ENCODE results near the gene APIP. TPM values are rescaled to one million over a fixed set of nuclear protein-coding genes. Genes with fewer than 3 reads are reported as not detected.

APIP gene
- total and polyA plus RNA-seq, 7 donors, result 33.0 to 68.5 (median 43.9) TPM

- no peak for DNase-seq
- no peaks in the 10 kb centered on the region for H3K27me3 ChIP-seq
- no peak overlapping the region for H3K4me3 ChIP-seq
- no peaks in the 10 kb centered on the region for H3K36me3 ChIP-seq
- intact Hi-C loops (cut with DNase I), result no loop called here
- 48 to 71% methylated on average over 2 of the region's 2 CpGs for WGBS, 2 donors
- H3K4me1 ChIP-seq, result peaks cover 0 to 9% (median 3%) of the 10 kb centered on the region in 4 donors
- TF ChIP-seq POLR2A (IDR thresholded peaks at IDR 0.05) (no peak), EP300 (IDR thresholded peaks at IDR 0.05) (no peak)
- no peaks in the 10 kb centered on the region for H3K9me3 ChIP-seq
- no peak overlapping the region for H3K27ac ChIP-seq
Measured at GRCh38 chr11:34863048-34863447, 53.1 kb downstream of the APIP start.

DNA sequence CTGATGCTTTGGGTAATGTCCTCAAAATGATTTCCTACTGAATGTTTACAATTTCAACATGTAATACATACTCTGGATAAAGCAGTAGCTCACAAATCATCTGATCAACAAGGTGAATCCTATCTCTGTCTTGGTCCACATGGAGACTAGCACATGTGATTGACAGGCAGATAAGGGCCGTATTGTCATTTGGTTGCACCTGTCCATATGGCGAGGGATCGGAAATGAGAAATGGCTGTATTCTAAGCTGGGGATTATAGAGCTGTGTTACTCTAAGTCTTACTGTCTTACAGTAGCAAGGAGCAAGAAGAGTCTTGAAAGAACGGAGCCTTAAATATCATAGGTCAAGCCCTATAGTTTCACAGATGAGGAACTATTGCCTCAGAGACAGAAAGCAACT, 55.7 kb downstream of the APIP start:
- Histone ChIP-seq H3K27ac (no peak overlapping the region), H3K4me1 (peaks cover 0 to 9% (median 3%) of the 10 kb centered on the region in 4 donors), H3K4me3 (no peak overlapping the region), H3K36me3 (no peaks in the 10 kb centered on the region), H3K9me3 (no peaks in the 10 kb centered on the region), H3K27me3 (no peaks in the 10 kb centered on the region)
- intact Hi-C loops (cut with DNase I), result no loop called here
- no peak for DNase-seq
- TF ChIP-seq CTCF (IDR thresholded peaks at IDR 0.05) (no peak), POLR2AphosphoS5 (IDR thresholded peaks at IDR 0.05) (no peak), POLR2A (IDR thresholded peaks at IDR 0.05) (no peak), EP300 (IDR thresholded peaks at IDR 0.05) (no peak)
- 80 to 89% methylated on average over 4 of the region's 4 CpGs for WGBS, 2 donors

DNA sequence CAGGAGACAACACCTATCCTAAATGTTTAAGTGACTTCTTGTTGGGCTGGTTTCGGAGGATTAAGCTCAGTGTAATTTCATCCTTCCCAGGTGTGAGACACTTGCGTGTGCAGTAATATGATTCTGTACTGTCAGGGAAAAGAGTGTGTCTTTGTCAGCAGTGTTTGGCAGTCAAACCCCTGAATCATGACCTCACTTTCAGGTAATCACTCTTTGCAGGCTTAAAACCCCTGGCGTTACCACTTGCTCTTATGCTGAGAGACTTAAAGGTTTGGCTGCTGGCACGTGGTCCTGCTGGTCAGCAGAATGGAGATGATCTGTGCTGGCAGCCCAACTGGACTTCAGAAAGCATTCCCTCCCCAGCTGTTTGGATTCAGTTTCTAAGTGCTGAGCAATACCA, 56.1 kb downstream of the APIP start:
- Histone ChIP-seq H3K27ac (no peak overlapping the region), H3K9me3 (no peaks in the 10 kb centered on the region), H3K36me3 (no peaks in the 10 kb centered on the region), H3K4me3 (no peak overlapping the region), H3K4me1 (peaks cover 0 to 9% (median 3%) of the 10 kb centered on the region in 4 donors), H3K27me3 (no peaks in the 10 kb centered on the region)
- TF ChIP-seq CTCF (IDR thresholded peaks at IDR 0.05) (no peak), POLR2AphosphoS5 (IDR thresholded peaks at IDR 0.05) (no peak), EP300 (IDR thresholded peaks at IDR 0.05) (no peak), POLR2A (IDR thresholded peaks at IDR 0.05) (no peak)
- intact Hi-C loops (cut with DNase I), result no loop called here
- WGBS, 2 donors, result 85 to 86% methylated on average over 4 of the region's 4 CpGs
- no peak for DNase-seq

DNA sequence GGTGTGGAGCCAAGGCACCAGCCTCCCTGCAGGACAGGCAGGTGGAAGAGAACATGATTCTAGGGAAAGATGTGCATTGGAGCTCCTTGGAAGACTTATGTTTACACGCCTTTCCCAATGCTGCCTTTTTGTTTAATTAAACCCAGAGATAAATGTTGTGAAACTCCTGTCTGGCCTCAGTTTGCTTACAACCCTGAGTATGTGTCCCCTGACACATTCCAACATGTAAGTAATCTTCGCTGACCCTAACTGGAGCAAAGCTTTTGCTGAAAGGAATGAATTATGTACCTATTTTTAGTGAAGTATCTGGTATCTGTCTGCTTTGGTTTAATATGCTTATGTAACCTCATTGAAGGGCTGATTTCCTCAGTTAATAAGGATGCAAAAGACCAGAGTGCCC, 56.7 kb downstream of the APIP start:
- no peak for DNase-seq
- Histone ChIP-seq H3K27ac (no peak overlapping the region), H3K9me3 (no peaks in the 10 kb centered on the region), H3K36me3 (no peaks in the 10 kb centered on the region), H3K4me3 (no peak overlapping the region), H3K27me3 (no peaks in the 10 kb centered on the region), H3K4me1 (peaks cover 0 to 9% (median 3%) of the 10 kb centered on the region in 4 donors)
- TF ChIP-seq CTCF (IDR thresholded peaks at IDR 0.05) (no peak), EP300 (IDR thresholded peaks at IDR 0.05) (no peak), POLR2A (IDR thresholded peaks at IDR 0.05) (no peak)
- intact Hi-C loops (cut with DNase I), result no loop called here
- 89 to 90% methylated on average over 2 of the region's 2 CpGs for WGBS, 2 donors

GRCh38 chr11:34857463-34857862, 58.7 kb downstream of the APIP start:
- Histone ChIP-seq H3K27me3 (no peaks in the 10 kb centered on the region), H3K9me3 (no peaks in the 10 kb centered on the region), H3K4me1 (peaks cover 0 to 9% (median 3%) of the 10 kb centered on the region in 4 donors), H3K4me3 (no peak overlapping the region), H3K36me3 (no peaks in the 10 kb centered on the region), H3K27ac (no peak overlapping the region)
- no peak for DNase-seq
- 71 to 88% methylated on average over 2 of the region's 2 CpGs for WGBS, 2 donors
- intact Hi-C loops (cut with DNase I), result no loop called here
- no peak for TF ChIP-seq EP300 (IDR thresholded peaks at IDR 0.05)
- TF ChIP-seq POLR2AphosphoS5 (IDR thresholded peaks at IDR 0.05), result no peak
- no peak for TF ChIP-seq CTCF (IDR thresholded peaks at IDR 0.05)
- TF ChIP-seq POLR2A (IDR thresholded peaks at IDR 0.05), result no peak

Measured in sigmoid colon (tissue), 7 donors.